KOPT-K1 (cell line): ENCODE results near the gene LTB4R2.

Experiments
- H3K27ac ChIP-seq: fragments of 200-600 bp; sonication (generic); 2 replicates; pipeline ENCODE4 v1.5.1; 2016; ENCODE audit warnings: antibody characterized with exemption, mild to moderate bottlenecking, low read depth, low read length; ENCODE audit not compliant: poor library complexity, severe bottlenecking
- H3K36me3 ChIP-seq: fragments of 200-600 bp; sonication (generic); 2 replicates; pipeline ENCODE4 v1.5.1; 2017; ENCODE audit warnings: antibody characterized with exemption, mild to moderate bottlenecking, low read length, moderate library complexity; ENCODE audit not compliant: insufficient read depth
- H3K9me3 ChIP-seq: fragments of 200-600 bp; sonication (generic); 2 replicates; pipeline ENCODE4 v1.5.1; 2017; ENCODE audit warnings: antibody characterized with exemption, low read length, mild to moderate bottlenecking; ENCODE audit not compliant: insufficient read depth, poor library complexity, severe bottlenecking

LTB4R2 gene, protein sequence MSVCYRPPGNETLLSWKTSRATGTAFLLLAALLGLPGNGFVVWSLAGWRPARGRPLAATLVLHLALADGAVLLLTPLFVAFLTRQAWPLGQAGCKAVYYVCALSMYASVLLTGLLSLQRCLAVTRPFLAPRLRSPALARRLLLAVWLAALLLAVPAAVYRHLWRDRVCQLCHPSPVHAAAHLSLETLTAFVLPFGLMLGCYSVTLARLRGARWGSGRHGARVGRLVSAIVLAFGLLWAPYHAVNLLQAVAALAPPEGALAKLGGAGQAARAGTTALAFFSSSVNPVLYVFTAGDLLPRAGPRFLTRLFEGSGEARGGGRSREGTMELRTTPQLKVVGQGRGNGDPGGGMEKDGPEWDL

DNA sequence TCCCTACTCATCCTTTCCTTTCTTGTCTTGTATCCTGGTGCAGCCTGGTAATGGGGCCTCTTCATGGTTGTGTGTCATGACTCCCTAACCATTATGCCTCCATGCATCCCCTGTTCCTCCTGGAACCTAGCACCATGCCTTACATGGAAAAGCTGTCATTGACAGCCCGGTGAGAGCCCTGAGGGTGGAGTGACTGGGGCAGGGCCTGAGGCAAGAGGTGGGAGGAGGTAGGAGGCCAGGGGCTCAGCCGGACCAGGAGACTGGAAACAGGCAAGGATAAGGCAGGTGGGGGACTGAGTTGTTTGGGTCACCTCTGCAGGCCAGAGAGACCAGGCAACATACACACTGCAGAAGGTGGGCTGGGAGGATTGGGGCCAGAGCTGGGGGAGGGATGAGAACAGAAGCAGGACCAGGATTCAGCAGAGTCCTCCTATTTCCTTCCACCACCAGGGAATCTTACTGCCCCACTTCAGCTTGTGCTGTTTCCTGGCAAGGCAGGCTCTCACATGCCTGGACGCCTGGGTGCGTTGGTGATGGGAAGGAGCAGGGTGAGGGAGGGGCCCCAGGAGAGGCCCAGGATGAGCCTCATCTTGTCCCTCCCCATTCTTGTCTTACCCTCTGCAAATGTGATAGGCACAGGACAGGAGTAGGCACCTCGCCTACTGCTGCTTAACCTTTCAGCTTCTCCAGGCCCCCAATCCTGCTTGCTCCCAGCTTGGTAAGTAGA is at the start of gene LTB4R2:
TSS of gene LTB4R2 (plus strand) at position 603 of the 727 bp plus-strand sequence. CDS start 525 bp downstream, outside the sequence.
- Histone ChIP-seq H3K36me3 (peaks cover 82% of the 10 kb centered on the region), H3K9me3 (no peaks in the 10 kb centered on the region), H3K27ac (no peak within 1 kb of the TSS)

DNA sequence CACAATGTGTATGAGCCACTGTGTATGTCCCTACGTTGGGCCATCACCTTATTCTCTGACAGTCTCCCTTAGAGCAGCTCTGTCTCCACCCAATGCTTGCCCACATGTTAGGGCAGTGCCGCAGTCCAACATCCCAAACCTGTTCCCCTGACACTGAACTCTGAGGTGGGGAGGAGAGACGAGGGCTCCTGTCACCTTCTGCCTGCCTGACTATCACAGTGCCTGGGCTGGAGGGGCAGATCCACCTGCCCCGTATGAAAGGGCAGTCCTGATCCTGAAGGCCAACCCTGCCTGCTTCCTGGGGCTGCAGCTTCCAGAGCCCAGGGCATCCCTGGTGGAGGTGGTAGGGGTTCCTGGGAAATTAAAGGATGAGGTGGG is 49.2 kb upstream of the LTB4R2 start:
- H3K27ac ChIP-seq = no peak overlapping the region
- H3K36me3 ChIP-seq = no peaks in the 10 kb centered on the region; the same call in 1 of the 2 replicates
- no peaks in the 10 kb centered on the region for H3K9me3 ChIP-seq

DNA sequence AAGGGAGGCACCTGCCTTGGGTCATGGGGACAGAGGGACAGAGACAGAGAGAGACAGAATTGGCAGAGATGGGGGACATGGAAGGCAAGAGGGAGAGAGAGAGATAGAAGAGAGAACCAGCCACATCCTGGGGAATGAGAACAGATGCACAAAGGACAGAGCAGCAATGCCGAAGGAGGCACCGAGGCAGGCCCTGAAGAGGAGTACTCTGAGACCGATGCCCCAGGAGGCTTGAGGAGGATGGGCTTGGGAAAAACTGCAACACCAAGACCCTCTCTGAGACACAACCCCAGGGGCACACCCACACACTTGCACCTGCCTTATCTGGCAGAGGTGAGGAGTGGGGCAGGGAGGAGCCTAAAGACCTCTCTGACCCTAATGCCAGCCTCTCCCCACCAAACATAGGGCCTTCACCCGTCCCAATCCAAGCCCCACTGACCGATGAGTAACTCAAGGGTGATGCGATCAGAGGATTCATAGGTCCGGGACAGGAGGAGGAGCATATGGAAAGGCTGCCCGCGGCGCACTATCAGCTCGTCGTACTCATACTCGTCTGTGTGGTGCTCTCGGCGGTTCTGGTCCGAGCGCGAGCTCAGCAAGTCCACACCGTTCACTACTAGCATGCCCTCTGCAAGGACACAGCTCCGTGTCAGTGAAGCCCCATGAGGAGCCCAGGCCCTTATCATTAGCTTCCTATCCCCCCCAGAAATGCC is 48.5 kb upstream of the LTB4R2 start:
- Histone ChIP-seq H3K27ac (no peak overlapping the region), H3K9me3 (no peaks in the 10 kb centered on the region), H3K36me3 (peaks cover 6% of the 10 kb centered on the region; the same call in 1 of the 2 replicates)

DNA sequence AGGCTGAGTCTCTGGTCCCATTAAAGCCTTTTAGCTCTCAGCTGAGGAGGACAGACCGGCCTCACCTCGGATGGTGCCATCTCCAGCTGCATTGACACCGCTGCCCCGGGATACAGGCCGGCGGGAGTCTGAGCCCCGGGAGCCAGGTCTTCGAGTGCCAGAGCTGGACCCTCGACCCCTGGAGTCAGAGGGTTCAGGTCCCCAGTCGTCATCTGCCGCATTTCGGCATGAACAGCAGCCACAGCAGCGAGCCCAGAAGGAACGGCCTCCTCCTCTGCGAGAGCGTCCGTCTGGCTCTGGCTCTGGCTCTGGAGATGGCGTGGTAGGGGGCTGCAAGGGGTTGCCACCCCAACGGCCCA is 48.0 kb upstream of the LTB4R2 start:
- Histone ChIP-seq H3K36me3 (peaks cover 11% of the 10 kb centered on the region; the same call in 1 of the 2 replicates), H3K27ac (no peak overlapping the region), H3K9me3 (no peaks in the 10 kb centered on the region)

DNA sequence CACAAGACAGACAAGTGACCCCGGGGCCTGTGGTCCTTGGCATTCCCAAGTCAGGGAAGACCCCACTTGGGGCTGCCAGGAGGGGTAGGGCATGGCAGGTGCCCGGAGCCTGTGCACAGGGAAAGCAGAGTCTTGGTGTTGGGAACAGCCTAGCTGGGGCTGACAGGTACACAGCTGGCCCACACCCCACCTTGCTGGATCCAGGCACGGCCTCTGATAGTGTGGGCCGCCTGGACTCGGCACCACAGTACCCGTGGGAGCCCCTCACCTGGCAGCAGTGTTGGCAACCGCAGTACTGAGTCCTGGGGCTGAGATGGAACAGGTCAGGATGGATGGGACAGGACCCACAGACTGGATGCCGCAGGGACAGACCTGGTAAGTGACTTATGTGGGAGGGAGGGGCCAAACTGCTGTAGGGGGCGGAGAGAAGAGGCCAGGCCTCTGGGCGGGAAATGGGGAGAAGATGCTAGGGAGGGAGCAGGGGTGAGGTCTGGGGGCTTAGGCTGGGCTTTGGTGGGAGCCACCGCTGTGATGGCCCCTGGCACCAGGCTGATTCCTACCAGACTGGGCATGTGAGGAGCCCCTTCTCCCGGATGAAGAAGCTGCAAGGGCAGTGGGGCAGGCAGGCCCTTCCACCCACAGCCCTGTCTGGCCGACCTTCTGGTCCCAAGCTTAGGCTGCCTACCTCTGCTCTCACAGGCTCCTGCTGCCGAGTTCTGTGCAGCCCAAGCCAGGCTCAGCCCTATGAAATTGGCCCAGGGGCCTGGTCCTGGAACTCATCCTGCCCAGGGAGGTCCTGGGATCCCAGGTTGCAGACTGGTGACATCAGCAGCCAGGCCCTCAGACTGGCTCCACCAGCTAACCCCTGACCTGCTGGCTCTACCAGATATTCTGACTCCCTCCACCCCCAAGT is 46.9 kb upstream of the LTB4R2 start, which contains the start of gene TGM1:
TSS of gene TGM1 (minus strand) at position 357 of the 913 bp plus-strand sequence. CDS start 825 bp downstream, outside the sequence.
- H3K27ac ChIP-seq = no peak within 1 kb of the TSS

DNA sequence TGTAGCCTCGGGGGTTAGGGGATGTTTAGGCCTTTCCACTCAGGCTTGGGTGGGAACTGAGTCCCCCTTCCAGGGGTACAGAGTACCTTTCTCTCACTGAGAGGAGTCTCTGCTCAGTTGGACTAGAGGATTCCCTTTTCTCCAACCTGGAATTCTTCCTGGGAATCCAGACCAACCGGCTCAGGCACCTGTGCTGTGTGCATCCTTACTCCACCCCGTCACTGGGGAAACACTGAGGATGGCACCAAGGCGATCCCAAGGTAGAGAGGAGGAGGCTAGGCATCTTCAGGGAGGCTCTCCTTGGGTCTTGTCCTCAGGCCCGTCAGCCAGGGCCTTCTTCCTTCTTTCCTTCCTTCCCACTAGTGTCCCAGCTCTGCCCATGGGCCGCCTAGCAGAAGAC is 46.1 kb upstream of the LTB4R2 start:
- H3K36me3 ChIP-seq = peaks cover 21% of the 10 kb centered on the region; the same call in 1 of the 2 replicates
- H3K27ac ChIP-seq = no peak overlapping the region
- H3K9me3 ChIP-seq = no peaks in the 10 kb centered on the region

More for the DNA sequence above, 46.9 kb upstream of the LTB4R2 start, which contains the start of gene TGM1:
- Histone ChIP-seq H3K36me3 (peaks cover 21% of the 10 kb centered on the region; the same call in 1 of the 2 replicates), H3K9me3 (no peaks in the 10 kb centered on the region)

DNA sequence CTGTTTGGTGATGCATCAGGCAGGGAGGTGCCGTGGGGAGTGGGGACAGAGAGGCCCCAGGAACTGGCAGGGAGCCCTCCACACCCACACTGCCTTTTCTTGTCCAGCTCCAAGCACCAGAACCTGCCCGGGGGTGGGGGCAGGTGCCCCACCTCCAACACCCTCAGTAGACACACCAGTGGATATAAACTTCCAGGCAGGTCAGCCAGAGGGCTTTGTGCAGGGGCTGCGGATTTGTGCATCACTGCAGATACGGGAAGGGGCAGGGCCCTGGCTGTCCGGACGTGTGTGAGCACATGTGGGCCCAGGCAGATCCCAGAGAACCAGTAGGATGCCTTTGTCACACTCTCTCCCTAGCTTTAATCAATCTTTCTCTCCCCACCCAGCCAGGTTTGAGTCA is 45.6 kb upstream of the LTB4R2 start:
- Histone ChIP-seq H3K36me3 (peaks cover 21% of the 10 kb centered on the region; the same call in 1 of the 2 replicates), H3K27ac (no peak overlapping the region)

DNA sequence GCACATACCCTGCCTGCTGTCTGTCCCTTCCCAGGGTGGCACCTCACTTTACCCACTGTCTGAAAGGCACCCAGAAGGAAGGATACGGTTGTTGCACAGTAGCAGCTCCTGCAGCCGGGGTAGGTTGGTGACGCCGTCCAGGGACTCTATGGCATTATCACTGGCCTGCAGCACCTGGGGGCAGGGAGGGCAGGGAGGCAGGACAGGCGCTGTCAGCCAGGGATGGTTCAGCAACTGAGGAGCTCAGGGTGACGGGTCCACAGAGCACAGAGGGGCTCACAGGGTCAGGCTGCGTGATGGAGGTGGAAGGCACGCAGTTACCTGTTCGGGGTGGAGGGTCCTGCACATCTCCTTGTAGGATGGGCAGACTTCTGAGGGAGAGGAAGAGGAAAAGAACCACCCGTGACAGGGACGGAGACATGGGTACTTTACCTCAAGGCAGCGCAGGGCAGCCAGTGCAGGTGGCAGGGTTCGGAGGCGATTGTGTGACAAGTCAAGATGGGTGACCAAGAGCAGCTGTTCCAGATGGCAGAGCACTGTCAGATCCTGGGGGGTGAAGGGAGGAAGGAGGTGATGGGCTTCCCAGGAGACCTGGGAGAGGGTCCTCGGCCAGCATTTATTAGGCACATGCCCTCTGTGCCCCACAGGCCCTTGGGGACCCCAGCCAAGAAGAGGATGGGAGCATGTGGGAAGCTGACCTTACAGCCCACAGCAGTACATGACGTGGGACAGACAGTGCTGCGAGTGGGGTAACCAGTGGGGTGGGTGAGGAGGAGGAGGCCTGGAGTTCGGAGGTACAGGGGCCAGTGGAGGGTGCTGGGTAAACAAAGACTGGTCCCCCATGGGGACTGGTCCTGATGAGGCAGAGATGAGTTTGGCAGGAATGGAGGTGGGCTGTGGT is 43.3 kb upstream of the LTB4R2 start:
- no peak overlapping the region for H3K27ac ChIP-seq
- no peaks in the 10 kb centered on the region for H3K9me3 ChIP-seq
- peaks cover 21% of the 10 kb centered on the region; the same call in 1 of the 2 replicates for H3K36me3 ChIP-seq

More for the DNA sequence above, 45.6 kb upstream of the LTB4R2 start:
- no peaks in the 10 kb centered on the region for H3K9me3 ChIP-seq

DNA sequence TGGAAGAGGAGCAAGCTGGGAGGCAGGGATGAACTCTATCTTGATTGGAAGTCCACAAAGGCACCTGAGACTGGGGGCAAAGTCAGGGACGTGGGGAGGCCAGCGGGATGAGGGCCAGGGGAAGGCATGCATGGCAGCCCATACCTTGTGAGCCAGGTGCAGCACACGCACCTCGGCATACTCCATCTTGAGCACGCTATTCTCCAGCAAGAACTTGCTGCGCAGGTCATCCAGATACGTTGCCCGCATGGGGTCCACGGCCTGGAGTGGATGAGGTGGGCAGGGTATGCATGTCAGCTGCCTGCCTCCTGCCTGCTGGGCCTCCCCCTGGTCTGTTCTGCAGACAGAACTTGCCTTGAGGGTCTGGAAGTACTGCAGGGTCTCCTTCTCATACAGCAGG is 42.4 kb upstream of the LTB4R2 start:
- H3K27ac ChIP-seq = no peak overlapping the region
- H3K9me3 ChIP-seq = no peaks in the 10 kb centered on the region
- peaks cover 21% of the 10 kb centered on the region; the same call in 1 of the 2 replicates for H3K36me3 ChIP-seq

DNA sequence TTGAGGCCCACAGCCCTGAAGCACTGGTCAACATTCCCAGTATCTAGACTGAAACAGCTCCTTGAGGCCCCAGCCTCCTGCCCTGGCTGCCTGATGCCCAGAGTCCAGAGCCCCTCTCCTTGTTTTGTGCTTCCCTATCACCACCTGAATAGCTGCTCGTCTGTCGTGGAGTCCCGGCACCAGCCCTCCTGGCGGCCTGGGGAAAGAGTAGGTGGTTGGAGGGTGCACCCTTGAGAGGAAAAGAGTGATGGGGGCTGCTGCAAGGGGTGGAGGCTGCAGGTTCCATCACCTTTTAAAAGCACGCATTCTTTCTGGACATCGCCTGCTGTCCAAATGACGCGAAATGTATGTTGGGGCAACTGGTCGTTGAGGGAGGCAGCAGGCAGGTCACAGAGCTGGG is 41.7 kb upstream of the LTB4R2 start:
- no peaks in the 10 kb centered on the region for H3K9me3 ChIP-seq
- H3K27ac ChIP-seq = no peak overlapping the region
- H3K36me3 ChIP-seq = peaks cover 21% of the 10 kb centered on the region; the same call in 1 of the 2 replicates

DNA sequence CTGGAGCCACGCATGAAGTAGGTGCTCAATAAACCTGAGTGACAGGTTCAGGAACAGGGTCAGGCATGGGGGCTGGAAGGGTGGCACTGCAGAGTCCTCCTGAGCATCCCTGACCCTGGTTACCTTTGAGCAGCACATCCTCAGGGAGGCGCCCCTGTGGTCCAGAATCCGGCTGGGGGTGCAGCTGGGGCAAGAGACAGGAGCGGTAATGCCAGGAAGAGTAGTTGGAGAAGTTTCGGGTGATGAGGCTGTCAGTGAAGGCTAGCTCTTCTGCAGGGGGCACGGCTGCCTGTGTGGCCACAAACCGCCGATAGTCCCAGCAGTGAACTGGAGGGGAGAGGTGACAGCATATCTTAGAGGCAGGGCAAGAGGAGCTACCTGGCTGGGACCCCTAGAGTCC is 40.6 kb upstream of the LTB4R2 start:
- no peak overlapping the region for H3K27ac ChIP-seq
- no peaks in the 10 kb centered on the region for H3K9me3 ChIP-seq
- peaks cover 21% of the 10 kb centered on the region; the same call in 1 of the 2 replicates for H3K36me3 ChIP-seq

DNA sequence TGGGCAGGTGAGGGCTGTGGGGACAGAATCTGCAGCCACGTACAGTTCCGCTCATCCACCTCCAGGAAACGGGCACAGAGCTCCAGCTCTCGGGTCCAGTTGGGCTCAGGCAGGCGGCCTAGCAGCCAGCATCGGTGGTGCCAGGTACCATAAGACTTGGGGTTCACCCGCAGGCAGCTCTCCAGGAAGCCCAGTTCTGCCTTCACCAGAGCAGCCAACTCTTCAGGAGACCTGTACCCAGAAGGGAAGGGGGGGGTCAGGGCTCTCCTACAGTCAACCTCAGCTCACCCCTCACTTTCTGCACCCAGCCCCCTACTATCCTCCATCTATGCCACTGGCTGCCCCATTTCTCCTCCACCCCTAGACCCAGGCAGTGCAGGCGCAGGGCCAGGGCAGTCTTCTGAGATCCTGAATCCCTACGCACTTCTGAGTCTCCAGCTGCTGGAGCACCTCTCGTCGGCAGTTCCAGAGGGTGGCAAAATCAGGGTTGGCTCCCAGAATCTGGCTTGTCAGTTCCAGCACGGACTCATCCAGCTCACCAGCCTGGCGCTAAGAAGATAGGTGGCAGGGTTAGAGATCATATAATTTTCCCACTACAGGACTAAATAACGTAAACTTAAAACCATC is 39.9 kb upstream of the LTB4R2 start:
- no peaks in the 10 kb centered on the region for H3K9me3 ChIP-seq
- no peak overlapping the region for H3K27ac ChIP-seq
- peaks cover 21% of the 10 kb centered on the region; the same call in 1 of the 2 replicates for H3K36me3 ChIP-seq
